Pancreas (tissue), 10 donors: ENCODE results near the gene MFAP5. TPM values are rescaled to one million over a fixed set of nuclear protein-coding genes. Genes with fewer than 3 reads are reported as not detected.

Source experiments
- ATAC-seq, 4 donors: fragments of 200-7000 bp; cut with Tn5 transposase; one replicate each; pipeline versions ENCODE4 v1.8.0 to v1.9.1; 2020; ENCODE audit warnings: mild to moderate bottlenecking in 4 of 4, moderate library complexity in 4 of 4
- DNase-seq, 6 donors: peaks; one replicate each; pipeline ENCODE4 v3.0.0-alpha.2; 2020
- FAIRE-seq: peaks from 2 replicates; lab custom pipeline; 2012; peaks lifted over from hg19 to GRCh38; lab: Jason Lieb, UNC
- H3K27ac ChIP-seq, 4 donors: fragments of 200-600 bp; sonication (generic); 1 replicate in 3 of 4; 2 replicates in 1 of 4; pipeline versions ENCODE4 v1.5.0 to v1.8.0; 2020
- H3K27me3 ChIP-seq, 4 donors: fragments of 200-600 bp; one replicate each; pipeline ENCODE4 v1.8.0; 2021
- H3K36me3 ChIP-seq, 3 donors: fragments of 200-600 bp; sonication (generic) in 1 of 3; one replicate each; pipeline versions ENCODE4 v1.5.0 to v1.8.0; 2020 to 2021
- H3K4me1 ChIP-seq, 3 donors: fragments of 200-600 bp; one replicate each; pipeline ENCODE4 v1.8.0; 2021
- H3K4me3 ChIP-seq, 4 donors: fragments of 200-600 bp; sonication (generic) in 2 of 4; one replicate each; pipeline versions ENCODE4 v1.5.0 to v1.8.0; 2020 to 2021
- H3K9me3 ChIP-seq, 4 donors: fragments of 200-600 bp; one replicate each; pipeline ENCODE4 v1.8.0; 2021
- WGBS, 2 donors: extraction: QIAGEN DNeasy Blood & Tissue Kit; methylation state at CpG; one replicate each; pipeline ENCODE4 v1.1.7; 2013; 5-methylcytosine and 5-hydroxymethylcytosine counted together
- intact Hi-C, 3 donors: fragments of 100-400 bp; cut with DNase I; formaldehyde crosslinking; loops; one replicate each; pipeline versions ENCODE4 v1.11.1 to v1.14.2; 2022
- polyA plus RNA-seq, 2 donors: library from polyadenylated mRNA; stranded (reverse); fragments of 200-250 nt; gene quantifications; one replicate each; pipeline ENCODE4 v1.2.3, GENCODE V29; 2013
- total RNA-seq, 6 donors: library from RNA; stranded (reverse); fragmentation: NEBNext Ultra II Directional in 4 of 6; extraction: Animal tissue kit (Norgen Biotek cat#: 25700) in 4 of 6; gene quantifications; one replicate each; pipeline versions ENCODE4 v1.2.1 to v1.2.4, GENCODE V29; 2021 to 2023
- TF ChIP-seq, protein P1 (sequence below), 4 donors: fragments of 200-600 bp; sonication (generic) in 3 of 4; IDR thresholded peaks; one replicate each; pipeline versions ENCODE4 v1.5.0 to v1.8.0; 2021; ENCODE audit warnings: antibody characterized with exemption in 4 of 4
- donor health status: healthy with polysubstance abuse.
- donor health status: DM: no; HTN: no; CAD: no; lungs with moderate emphysema.
- donor health status: DM: no; HTN: no; CAD: no.
- donor health status: control.
- donor health status: control.
- donor health status: Bipolar disorder and iron deficiency.
- donor health status: DM: yes; HTN: yes; CAD: no.
- donor health status: DM: no; HTN: no; CAD: no.
- donor health status: DM: no; HTN: no; CAD: no.
- donor health status: DM: yes; HTN: yes; CAD: no.

Gene MFAP5
- total and polyA plus RNA-seq, 8 donors: 0.19 to 14.7 (median 4.6) TPM

GRCh38 chr12:8644345-8645248, 18.0 kb downstream of the MFAP5 start:
- Histone ChIP-seq H3K36me3 (no peaks in the 10 kb centered on the region), H3K4me3 (no peak overlapping the region), H3K27ac (no peak overlapping the region), H3K4me1 (no peaks in the 10 kb centered on the region), H3K27me3 (no peaks in the 10 kb centered on the region), H3K9me3 (no peaks in the 10 kb centered on the region)
- no peak for ATAC-seq
- intact Hi-C loops: no loop called here
- TF ChIP-seq, protein P1, sequence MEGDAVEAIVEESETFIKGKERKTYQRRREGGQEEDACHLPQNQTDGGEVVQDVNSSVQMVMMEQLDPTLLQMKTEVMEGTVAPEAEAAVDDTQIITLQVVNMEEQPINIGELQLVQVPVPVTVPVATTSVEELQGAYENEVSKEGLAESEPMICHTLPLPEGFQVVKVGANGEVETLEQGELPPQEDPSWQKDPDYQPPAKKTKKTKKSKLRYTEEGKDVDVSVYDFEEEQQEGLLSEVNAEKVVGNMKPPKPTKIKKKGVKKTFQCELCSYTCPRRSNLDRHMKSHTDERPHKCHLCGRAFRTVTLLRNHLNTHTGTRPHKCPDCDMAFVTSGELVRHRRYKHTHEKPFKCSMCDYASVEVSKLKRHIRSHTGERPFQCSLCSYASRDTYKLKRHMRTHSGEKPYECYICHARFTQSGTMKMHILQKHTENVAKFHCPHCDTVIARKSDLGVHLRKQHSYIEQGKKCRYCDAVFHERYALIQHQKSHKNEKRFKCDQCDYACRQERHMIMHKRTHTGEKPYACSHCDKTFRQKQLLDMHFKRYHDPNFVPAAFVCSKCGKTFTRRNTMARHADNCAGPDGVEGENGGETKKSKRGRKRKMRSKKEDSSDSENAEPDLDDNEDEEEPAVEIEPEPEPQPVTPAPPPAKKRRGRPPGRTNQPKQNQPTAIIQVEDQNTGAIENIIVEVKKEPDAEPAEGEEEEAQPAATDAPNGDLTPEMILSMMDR (IDR thresholded peaks at IDR 0.05): no peak
- 32 to 39% methylated on average over 5 of the region's 5 CpGs for WGBS, 2 donors
- no peak for DNase-seq
- no peak for FAIRE-seq

DNA sequence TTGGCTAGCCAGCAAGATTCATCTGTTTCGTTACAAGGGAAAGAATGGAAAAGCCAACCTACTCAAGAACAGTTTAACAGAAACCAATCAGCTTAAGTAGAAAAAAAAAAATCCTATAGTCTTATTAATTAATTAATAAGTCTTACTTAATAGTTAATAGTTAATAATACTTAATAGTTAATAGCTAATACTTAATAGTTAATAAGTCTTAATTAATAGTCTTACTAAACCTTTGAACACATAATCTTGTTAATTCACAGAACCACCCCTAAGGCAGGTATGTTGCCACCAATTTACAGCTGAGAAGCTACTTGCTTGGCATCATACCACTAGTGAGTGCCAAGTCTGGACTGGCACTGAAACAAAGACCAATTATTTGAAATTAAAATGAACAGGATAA, 19.9 kb downstream of the MFAP5 start:
- DNase-seq (no peak), ATAC-seq (no peak), FAIRE-seq (no peak)
- WGBS, 2 donors: 87 to 88% methylated on average over 1 of the region's 1 CpG
- no peaks in the 10 kb centered on the region for H3K9me3 ChIP-seq
- intact Hi-C loops: no loop called here
- TF ChIP-seq, protein P1 (IDR thresholded peaks at IDR 0.05): no peak
- H3K4me1 ChIP-seq: no peaks in the 10 kb centered on the region
- no peak overlapping the region for H3K27ac ChIP-seq
- H3K4me3 ChIP-seq: no peak overlapping the region
- H3K27me3 ChIP-seq: no peaks in the 10 kb centered on the region
- no peaks in the 10 kb centered on the region for H3K36me3 ChIP-seq

DNA sequence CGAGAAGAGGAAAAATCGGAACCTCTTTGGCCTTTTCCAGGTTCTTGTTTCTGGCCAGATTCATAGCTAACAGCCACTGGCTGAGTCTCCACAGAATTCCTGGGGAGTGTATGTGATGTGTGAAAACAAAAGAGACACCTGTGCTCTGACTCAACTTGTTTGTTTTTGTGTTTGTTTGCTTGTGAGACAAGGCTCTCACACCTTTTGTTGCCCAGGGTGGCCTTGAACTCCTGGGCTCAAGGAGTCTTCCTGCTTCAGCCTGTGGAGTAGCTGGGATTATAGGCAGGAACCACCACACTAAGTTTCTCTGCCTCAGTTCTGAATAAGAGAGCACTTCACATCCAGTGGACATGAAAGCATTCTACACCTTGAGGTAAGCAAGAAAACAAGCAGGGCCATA, 22.7 kb downstream of the MFAP5 start:
- Histone ChIP-seq H3K4me1 (no peaks in the 10 kb centered on the region), H3K36me3 (no peaks in the 10 kb centered on the region), H3K27me3 (no peaks in the 10 kb centered on the region), H3K27ac (no peak overlapping the region), H3K4me3 (no peak overlapping the region), H3K9me3 (no peaks in the 10 kb centered on the region)
- FAIRE-seq (no peak), ATAC-seq (no peak), DNase-seq (no peak)
- 39 to 47% methylated on average over 2 of the region's 2 CpGs for WGBS, 2 donors
- TF ChIP-seq, protein P1 (IDR thresholded peaks at IDR 0.05): no peak
- intact Hi-C loops: no loop called here

- intact Hi-C loops: no loop called here
- WGBS, 2 donors: 59 to 61% methylated on average over 4 of the region's 4 CpGs
- Histone ChIP-seq H3K4me3 (no peak overlapping the region), H3K27ac (no peak overlapping the region), H3K27me3 (no peaks in the 10 kb centered on the region), H3K36me3 (no peaks in the 10 kb centered on the region), H3K9me3 (no peaks in the 10 kb centered on the region), H3K4me1 (no peaks in the 10 kb centered on the region)
- DNase-seq: no peak
- TF ChIP-seq, protein P1 (IDR thresholded peaks at IDR 0.05): no peak
- FAIRE-seq: no peak
- no peak for ATAC-seq
Measured at GRCh38 chr12:8638951-8639350, 23.7 kb downstream of the MFAP5 start.

- no peak for DNase-seq
- H3K27me3 ChIP-seq: no peaks in the 10 kb centered on the region
- no peak for FAIRE-seq
- H3K4me1 ChIP-seq: no peaks in the 10 kb centered on the region
- no peak overlapping the region for H3K4me3 ChIP-seq
- no peak overlapping the region for H3K27ac ChIP-seq
- H3K9me3 ChIP-seq: no peaks in the 10 kb centered on the region
- 74 to 85% methylated on average over 4 of the region's 4 CpGs for WGBS, 2 donors
- no peak for ATAC-seq
- no peaks in the 10 kb centered on the region for H3K36me3 ChIP-seq
- TF ChIP-seq, protein P1 (IDR thresholded peaks at IDR 0.05): no peak
- intact Hi-C loops: no loop called here
Measured at GRCh38 chr12:8637666-8638065, 25.0 kb downstream of the MFAP5 start.
